NCI-H1105 treated with DMSO at 0.1 percent for 48 hours (cell line): ENCODE results near the gene AHI1.

Experiments
- DNase-seq: peaks from one replicate; lab custom pipeline; 2025; lab: John Stamatoyannopoulos, UW

The AHI1 gene

DNA sequence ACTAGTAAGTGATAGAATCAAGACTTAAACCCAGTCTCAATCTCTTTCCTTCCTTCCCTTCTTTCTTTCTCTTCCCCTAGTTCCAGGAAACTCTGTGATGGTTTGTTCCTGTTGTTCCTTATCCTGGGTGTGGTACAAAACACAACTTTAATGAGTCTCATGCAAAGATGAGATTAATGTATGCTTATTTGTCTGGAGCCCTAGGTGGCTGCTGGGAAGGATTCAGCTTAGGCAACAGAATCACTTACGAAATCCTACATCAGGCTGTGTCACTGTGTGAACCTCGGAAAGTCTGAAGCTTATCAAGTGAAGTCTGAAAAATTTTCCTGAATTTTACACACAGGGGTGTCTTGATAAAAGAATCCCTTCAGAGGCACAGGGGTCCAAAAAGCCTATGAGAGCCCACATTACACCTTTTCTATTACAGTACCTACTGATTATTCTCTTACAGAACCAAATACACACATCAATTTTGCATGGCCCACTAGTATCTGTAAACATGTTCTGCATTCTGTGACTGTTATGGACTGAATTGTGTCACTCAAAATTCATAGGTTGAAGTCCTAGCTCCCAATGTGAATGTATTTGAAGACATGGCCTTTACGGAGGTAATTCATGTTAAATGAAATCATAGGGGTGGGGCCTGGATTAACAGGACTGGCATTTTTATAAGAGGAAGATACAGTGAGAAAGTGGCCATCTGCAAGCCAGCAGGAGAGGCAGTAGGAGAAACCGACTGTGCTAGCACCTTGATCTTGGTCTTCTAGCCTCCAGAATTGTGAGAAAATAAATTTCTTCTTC lies 171.7 kb downstream of the AHI1 start:
- no peak for DNase-seq

GRCh38 chr6:135324531-135324930 lies 173.0 kb downstream of the AHI1 start:
- DNase-seq = no peak

- no peak for DNase-seq
These were observed 173.6 kb downstream of the AHI1 start for GRCh38 chr6:135323979-135324378.

DNA sequence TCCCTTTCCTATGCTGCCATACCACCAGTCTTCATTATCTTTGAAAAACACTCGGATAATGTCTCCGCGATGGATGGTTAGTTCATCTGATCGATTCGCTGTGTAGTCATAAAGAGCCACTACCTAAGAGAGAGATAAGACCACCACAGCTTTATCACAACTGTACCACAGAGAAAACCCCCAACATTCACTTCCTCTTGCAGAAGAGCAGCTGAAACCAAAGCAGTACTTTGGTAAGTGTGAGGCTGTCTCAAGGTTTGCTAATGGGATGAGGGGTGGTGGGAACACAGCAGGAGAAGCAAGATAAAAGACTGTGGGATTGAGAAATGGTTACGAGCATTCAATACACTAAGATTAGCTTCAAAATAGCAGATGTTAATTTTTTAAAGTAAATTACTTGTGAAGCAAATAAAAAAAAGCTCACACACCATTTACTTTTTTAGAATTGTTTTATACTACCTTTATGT lies 174.3 kb downstream of the AHI1 start:
- no peak for DNase-seq

DNA sequence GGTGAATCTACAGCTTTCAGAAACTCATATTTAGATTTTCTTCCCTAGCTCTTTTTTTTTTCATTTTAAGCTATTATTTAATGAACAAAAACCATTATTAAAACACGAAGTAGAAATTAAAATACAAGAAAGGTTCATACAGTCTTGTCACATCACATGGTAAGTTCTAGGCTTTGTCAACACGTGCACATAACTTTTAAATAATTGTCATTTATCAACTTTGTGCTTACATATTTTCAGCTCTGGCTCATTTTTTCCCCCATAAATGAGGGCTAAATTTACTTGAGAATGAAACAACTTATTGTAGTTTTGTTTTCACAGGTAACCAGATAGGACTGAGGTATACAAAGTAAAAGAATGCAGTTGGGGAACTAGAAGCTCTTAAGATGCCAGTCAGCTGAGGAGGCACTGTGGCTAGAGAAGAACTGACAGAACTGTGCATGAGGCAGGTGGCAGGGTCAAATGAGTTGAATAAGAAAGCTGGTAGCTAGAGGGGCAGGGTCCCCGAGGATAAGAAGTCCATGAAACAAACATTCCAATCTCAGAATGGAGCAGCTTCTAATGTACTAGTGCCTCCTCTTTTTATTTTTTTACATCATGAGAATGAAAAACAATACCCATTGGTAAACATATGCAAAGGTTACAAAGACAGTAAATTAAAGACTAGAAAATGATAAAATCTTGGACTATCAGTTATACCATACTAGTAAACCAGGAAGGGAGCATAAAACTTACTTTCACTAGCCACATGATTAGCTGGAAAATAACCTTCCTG lies 174.9 kb downstream of the AHI1 start:
- no peak for DNase-seq

DNA sequence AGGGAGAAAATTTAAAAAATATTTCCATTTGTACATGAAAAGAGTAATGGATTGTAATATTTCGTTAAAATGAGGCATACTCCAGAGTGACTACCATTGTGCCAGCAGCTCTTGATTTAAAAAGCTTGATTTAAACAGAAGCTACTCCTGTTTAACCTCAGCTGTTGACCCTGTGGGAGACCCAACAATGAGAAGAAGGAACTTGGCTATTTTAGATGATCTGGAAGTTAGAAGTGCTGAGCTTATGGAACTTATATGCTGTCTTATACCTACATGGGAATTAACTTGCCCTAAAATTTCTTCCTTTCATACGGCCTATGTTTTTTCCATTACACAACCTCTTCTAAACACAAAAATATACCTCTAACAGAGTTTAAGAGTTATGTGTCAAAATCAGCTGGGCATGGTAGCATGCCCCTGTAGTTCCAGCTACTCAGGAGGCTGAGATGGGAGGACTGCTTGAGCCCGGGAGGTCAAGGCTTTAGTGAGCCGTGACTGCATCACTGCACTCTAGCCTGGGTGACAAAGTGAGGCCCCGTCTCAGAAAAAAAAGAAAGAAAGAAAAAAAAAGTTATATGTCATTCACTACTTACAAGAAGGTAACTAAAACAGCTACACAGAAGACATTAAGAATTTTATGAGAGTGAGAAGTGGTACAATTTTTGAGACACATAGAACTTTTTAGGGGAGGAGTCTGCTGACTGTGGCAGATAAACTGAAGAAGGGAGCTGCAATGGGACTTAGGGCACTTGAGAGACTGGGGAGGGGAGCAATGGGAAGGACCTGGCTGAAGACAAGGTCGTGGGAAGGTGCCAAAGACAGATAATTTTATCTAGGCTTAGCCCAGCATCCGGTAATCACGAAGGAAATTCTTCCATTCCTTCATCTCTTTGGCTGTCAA lies 176.6 kb downstream of the AHI1 start:
- DNase-seq = no peak

DNA sequence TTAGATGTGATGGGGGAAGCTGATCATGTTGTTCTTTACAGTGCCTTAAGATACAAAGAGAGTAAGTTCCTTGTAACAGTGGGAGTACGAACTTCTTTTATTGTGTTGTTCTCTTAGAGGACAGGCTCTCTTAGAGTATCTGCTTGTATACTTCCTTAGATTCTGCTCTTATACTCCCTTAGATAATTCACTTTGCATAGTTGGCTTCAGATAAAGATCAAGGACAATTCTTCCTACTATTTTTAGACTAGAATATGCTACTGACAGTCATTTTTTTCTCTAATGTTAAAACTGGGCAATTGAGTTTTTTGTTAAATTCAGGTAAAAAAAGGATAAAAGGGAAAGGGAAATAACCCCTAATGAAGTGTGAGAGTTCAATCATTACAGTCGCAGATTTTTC lies 177.7 kb downstream of the AHI1 start:
- DNase-seq = no peak

DNA sequence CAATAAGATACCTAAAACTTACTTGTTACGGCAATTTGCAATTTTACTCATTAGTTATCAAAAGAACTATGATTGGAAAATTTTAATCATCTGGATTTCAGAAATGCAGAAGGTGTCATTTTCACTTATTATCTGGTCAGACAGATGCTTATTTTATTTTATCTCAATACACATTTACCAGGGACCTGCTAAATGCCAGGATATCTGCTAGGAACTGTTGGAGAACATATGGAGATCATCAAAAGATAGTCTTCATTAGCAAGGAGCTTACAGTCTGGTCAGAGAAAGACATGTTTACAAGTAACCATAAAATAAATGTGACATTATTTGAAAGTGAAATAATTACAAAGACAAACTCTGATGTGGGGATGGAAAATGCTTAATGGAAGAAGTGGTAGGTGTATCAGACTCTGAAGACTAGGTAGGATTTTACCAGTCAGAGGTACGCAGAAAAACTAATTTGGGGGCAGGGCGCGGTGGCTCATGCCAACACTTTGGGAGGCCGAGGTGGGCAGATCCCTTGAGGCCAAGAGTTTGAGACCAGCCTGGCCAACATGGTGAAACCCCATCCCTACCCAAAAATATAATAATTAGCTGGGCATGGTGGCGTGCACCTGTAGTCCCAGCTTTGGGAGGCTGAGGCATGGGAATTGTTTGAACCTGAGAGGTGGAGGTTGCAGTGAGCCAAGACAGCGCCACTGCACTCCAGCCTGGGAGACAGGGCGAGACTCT lies 178.6 kb downstream of the AHI1 start:
- no peak for DNase-seq

DNA sequence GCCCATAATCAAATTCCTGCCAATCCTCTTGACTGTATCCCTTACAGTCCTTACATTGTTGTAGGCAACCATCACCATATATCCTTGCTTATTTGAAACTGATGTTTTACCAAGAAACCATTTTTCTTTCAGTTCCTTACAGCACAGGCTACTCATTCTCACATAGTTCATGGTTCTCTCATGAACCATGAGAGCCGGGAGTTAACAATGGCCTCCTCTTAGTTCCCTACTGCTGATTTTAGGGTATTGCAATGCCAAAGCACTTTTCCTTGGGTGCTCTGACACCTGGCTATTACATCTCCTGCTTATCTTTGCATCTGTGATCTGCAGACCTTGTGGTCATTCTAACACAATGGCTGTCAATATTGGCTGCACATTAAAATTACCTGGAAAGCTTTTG lies 183.0 kb downstream of the AHI1 start:
- DNase-seq = peak; percentile 3

- DNase-seq = peak; percentile 97
These were observed 185.9 kb downstream of the AHI1 start for GRCh38 chr6:135311446-135312200.

- DNase-seq = peak; percentile 60
These were observed 187.2 kb downstream of the AHI1 start for GRCh38 chr6:135310291-135310690.

DNA sequence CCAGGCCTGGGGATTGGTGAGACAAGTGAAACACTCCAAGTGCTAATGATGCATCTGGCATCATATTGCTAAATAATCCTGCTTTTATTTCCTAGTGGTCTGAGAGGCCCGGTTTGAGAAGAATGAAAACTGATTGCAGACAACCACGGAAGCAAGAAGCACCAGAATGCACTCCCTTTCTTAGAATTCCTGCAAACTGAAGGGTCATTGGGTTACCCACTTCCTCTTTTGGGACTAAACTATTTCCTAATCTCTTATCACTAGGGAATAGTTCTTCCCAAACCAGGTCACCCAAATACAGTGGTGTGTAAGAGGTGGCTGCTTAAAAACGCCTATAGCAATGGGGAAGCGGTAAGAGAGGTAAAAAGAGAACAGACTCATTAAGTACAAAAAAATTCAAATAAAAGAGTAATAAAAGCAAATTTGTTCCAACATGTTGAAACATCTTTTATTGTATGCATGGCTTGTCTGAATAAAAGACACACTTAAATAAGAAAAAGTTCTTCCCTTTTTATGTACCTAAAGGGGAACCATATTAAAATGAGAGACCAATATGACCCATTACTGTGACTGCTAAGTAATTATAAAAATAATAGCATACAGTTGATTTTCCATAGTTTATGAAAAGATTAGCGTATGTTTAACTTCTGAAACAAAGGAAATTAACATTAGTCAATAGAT lies 190.7 kb downstream of the AHI1 start:
- DNase-seq = no peak

DNA sequence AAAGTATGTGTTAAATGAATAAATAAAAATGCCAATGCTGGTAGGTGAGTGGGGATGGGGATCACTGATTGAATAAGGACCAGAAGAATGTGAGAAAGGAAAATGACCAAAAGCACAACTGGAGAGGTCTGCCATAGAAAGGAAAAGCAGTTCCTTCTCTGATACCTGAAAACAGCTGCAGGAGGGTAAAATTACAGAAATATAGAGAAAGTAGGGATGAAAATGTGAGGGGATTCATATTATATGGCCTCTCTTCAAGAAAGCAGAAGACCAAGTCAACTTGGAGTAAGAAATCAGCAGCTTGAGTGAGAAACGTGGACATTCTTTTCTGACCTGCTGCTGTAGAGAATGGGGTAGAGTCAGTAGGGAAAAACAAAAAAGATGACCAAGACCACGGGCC lies 191.4 kb downstream of the AHI1 start:
- no peak for DNase-seq

DNA sequence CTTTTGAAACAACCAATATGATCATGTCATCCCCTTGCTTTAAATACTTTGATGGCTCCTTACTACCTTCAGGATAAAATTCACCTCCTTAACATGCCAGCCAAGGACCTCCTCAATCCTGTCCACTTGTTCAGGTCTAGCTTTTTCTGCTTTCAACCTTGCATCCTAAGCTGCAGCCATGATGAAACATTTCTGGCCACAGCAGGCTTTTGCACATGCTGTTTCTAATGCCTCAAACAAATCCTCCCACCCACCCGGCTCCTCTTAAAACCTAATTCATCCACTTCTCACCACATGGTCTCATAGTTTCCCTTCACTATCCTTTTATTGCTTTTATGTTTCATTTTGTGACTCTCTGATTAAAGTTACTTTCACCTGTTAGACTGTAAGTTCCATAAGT lies 191.9 kb downstream of the AHI1 start:
- DNase-seq = no peak

GRCh38 chr6:135304883-135305282 lies 192.7 kb downstream of the AHI1 start:
- no peak for DNase-seq

- DNase-seq = no peak
These were observed 196.2 kb downstream of the AHI1 start for GRCh38 chr6:135301304-135301703.

- DNase-seq = no peak
These were observed 197.0 kb downstream of the AHI1 start for GRCh38 chr6:135300576-135300975.

- DNase-seq = no peak
These were observed 198.3 kb downstream of the AHI1 start for GRCh38 chr6:135299256-135299655.

- no peak for DNase-seq
These were observed 199.1 kb downstream of the AHI1 start for GRCh38 chr6:135298455-135298854.

DNA sequence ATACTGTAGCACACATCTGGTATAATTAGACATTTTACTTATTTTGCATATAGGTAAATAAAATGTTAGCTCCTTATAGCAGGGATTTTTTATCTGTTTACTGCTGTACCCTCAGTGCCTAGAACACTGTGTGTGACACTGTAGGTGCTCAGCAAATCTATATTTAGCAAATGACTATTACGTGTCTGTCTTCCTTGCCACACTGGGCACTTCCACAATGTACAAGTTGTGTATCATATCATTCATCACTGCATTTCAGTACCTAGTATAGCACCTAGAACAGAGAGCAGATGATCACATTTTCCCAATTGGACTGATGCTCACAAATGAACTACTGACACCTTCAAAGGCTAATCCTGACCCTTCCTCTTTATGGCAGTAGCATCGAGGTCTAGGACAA lies 200.8 kb downstream of the AHI1 start:
- no peak for DNase-seq
